ENCODE data around the gene SLC24A3.
"Not testable (repeated sequence)": the region's sequence is repeated elsewhere in the genome, so short reads cannot be mapped to it uniquely, and the experiment has no call there.

The SLC24A3 gene

GRCh38 chr20:19631410-19631809, 419.0 kb downstream of the SLC24A3 start:
- no peak for DNase-seq (ENCODE audit: low spot score)

GRCh38 chr20:19633985-19634384, 421.5 kb downstream of the SLC24A3 start:
- no peak for DNase-seq (ENCODE audit: low spot score)

- not testable (repeated sequence) for DNase-seq (ENCODE audit: low spot score)
Observed at GRCh38 chr20:19639471-19640045, 427.1 kb downstream of the SLC24A3 start.

GRCh38 chr20:19642860-19643259, 430.4 kb downstream of the SLC24A3 start:
- DNase-seq (ENCODE audit: low spot score) = no peak

- no peak for DNase-seq (ENCODE audit: low spot score)
Observed at GRCh38 chr20:19644085-19644484, 431.6 kb downstream of the SLC24A3 start.

- DNase-seq (ENCODE audit: low spot score) = no peak
Observed at GRCh38 chr20:19646963-19647362, 434.5 kb downstream of the SLC24A3 start.

- peak; percentile 33 for DNase-seq (ENCODE audit: low spot score)
Observed at GRCh38 chr20:19648024-19648423, 435.6 kb downstream of the SLC24A3 start.

- DNase-seq (ENCODE audit: low spot score) = peak; percentile 15
Observed at GRCh38 chr20:19649041-19649440, 436.6 kb downstream of the SLC24A3 start.

GRCh38 chr20:19652591-19653026, 440.2 kb downstream of the SLC24A3 start:
- DNase-seq (ENCODE audit: low spot score) = peak; percentile 66

GRCh38 chr20:19653327-19653726, 440.9 kb downstream of the SLC24A3 start:
- DNase-seq (ENCODE audit: low spot score) = no peak

GRCh38 chr20:19654921-19655320, 442.5 kb downstream of the SLC24A3 start:
- DNase-seq (ENCODE audit: low spot score) = no peak

GRCh38 chr20:19658137-19658536, 445.7 kb downstream of the SLC24A3 start:
- DNase-seq (ENCODE audit: low spot score) = peak; percentile 70

- DNase-seq (ENCODE audit: low spot score) = peak; percentile 12
Observed at GRCh38 chr20:19659448-19659847, 447.0 kb downstream of the SLC24A3 start.

- no peak for DNase-seq (ENCODE audit: low spot score)
Observed at GRCh38 chr20:19660808-19661378, 448.5 kb downstream of the SLC24A3 start.

- peak; percentile 73 for DNase-seq (ENCODE audit: low spot score)
Observed at GRCh38 chr20:19661717-19662636, 449.5 kb downstream of the SLC24A3 start.

- no peak for DNase-seq (ENCODE audit: low spot score)
Observed at GRCh38 chr20:19662637-19662995, 450.2 kb downstream of the SLC24A3 start.

- no peak for DNase-seq (ENCODE audit: low spot score)
Observed at GRCh38 chr20:19668418-19668817, 456.0 kb downstream of the SLC24A3 start.

GRCh38 chr20:19670829-19671228, 458.4 kb downstream of the SLC24A3 start:
- DNase-seq (ENCODE audit: low spot score) = no peak

GRCh38 chr20:19671374-19671773, 458.9 kb downstream of the SLC24A3 start:
- DNase-seq (ENCODE audit: low spot score) = no peak

GRCh38 chr20:19672498-19672897, 460.1 kb downstream of the SLC24A3 start:
- no peak for DNase-seq (ENCODE audit: low spot score)

GRCh38 chr20:19673575-19673974, 461.1 kb downstream of the SLC24A3 start:
- DNase-seq (ENCODE audit: low spot score) = no peak

- no peak for DNase-seq (ENCODE audit: low spot score)
Observed at GRCh38 chr20:19676202-19676601, 463.8 kb downstream of the SLC24A3 start.

- no peak for DNase-seq (ENCODE audit: low spot score)
Observed at GRCh38 chr20:19677336-19677735, 464.9 kb downstream of the SLC24A3 start.

Data from NAMALWA (cell line).